ENCODE data around the gene KRTAP2-4.

GRCh38 chr17:41101586-41102259 lies 36.0 kb upstream of the KRTAP2-4 start, which contains the start of gene KRTAP4-16:
- TF ChIP-seq EP300 (IDR thresholded peaks at IDR 0.05; ENCODE audit: borderline replicate concordance) = no peak
- TF ChIP-seq CREB1 (IDR thresholded peaks at IDR 0.05; ENCODE audit: low read depth) = no peak
- no peak for TF ChIP-seq REST (IDR thresholded peaks at IDR 0.05; ENCODE audit: low read depth)
- no peak for TF ChIP-seq RAD21 (IDR thresholded peaks at IDR 0.05; ENCODE audit: low read depth)
- TF ChIP-seq USF1 (IDR thresholded peaks at IDR 0.05) = no peak
- TF ChIP-seq YY1 (IDR thresholded peaks at IDR 0.05; ENCODE audit: low read depth) = no peak
- TF ChIP-seq FOXM1 (IDR thresholded peaks at IDR 0.05; ENCODE audit: borderline replicate concordance, low read depth) = no peak
- TF ChIP-seq TAF1 (IDR thresholded peaks at IDR 0.05; ENCODE audit: low read depth) = no peak
- TF ChIP-seq MAX (IDR thresholded peaks at IDR 0.05) = no peak

Data from Ishikawa (cell line).